Glutamatergic neuron (in vitro differentiated cells): Measurements from ENCODE around the gene HSD17B13. TPM values are rescaled to one million over a fixed set of nuclear protein-coding genes. Genes with fewer than 3 reads are reported as not detected.

Experiments used
- DNase-seq: peaks from one replicate; pipeline ENCODE4 v3.0.0; 2022
- H3K27ac Mint-ChIP-seq: one replicate; pipeline ENCODE4 v1.8.0; 2020; ENCODE audit warnings: mild to moderate bottlenecking, mixed read lengths, inconsistent platforms; ENCODE audit not compliant: unreplicated experiment
- H3K27me3 Mint-ChIP-seq: one replicate; pipeline ENCODE4 v1.8.0; 2020; ENCODE audit warnings: mild to moderate bottlenecking, moderate library complexity, mixed read lengths, inconsistent platforms; ENCODE audit not compliant: unreplicated experiment
- H3K36me3 Mint-ChIP-seq: one replicate; pipeline ENCODE4 v1.8.0; 2020; ENCODE audit warnings: mild to moderate bottlenecking, mixed read lengths, inconsistent platforms; ENCODE audit not compliant: unreplicated experiment
- H3K4me1 Mint-ChIP-seq: one replicate; pipeline ENCODE4 v1.8.0; 2020; ENCODE audit warnings: mild to moderate bottlenecking, low read depth, mixed read lengths, inconsistent platforms; ENCODE audit not compliant: unreplicated experiment
- H3K4me3 Mint-ChIP-seq: one replicate; pipeline ENCODE4 v1.8.0; 2020; ENCODE audit warnings: mild to moderate bottlenecking, mixed read lengths, inconsistent platforms; ENCODE audit not compliant: unreplicated experiment
- H3K9me3 Mint-ChIP-seq: one replicate; pipeline ENCODE4 v1.8.0; 2020; ENCODE audit warnings: mild to moderate bottlenecking, moderate library complexity, mixed read lengths, inconsistent platforms; ENCODE audit not compliant: unreplicated experiment
- total RNA-seq: library from RNA; stranded (reverse); fragmentation: NEBNext Ultra II Directional; extraction: Animal tissue kit (Norgen Biotek cat#: 25700); gene quantifications from one replicate; pipeline ENCODE4 v1.2.1, GENCODE V29; 2021; ENCODE audit not compliant: unreplicated experiment
- TF ChIP-seq, protein P1 (sequence below): fragments of 200-600 bp; sonication (generic); IDR thresholded peaks from one replicate; pipeline ENCODE4 v1.5.0; 2021; ENCODE audit not compliant: partially characterized antibody, unreplicated experiment

The HSD17B13 gene
- total RNA-seq, 1 donor from 2014 or later: 0.25 TPM

- H3K27ac Mint-ChIP-seq: no peak overlapping the region
Observed at GRCh38 chr4:87281603-87282002, 41.1 kb downstream of the HSD17B13 start.

GRCh38 chr4:87278335-87278794 is 44.3 kb downstream of the HSD17B13 start:
- Mint-ChIP-seq H3K27ac (no peak overlapping the region), H3K4me3 (no peak overlapping the region), H3K4me1 (no peaks in the 10 kb centered on the region), H3K36me3 (no peaks in the 10 kb centered on the region), H3K27me3 (no peaks in the 10 kb centered on the region), H3K9me3 (peaks cover 2% of the 10 kb centered on the region)
- TF ChIP-seq, protein P1, sequence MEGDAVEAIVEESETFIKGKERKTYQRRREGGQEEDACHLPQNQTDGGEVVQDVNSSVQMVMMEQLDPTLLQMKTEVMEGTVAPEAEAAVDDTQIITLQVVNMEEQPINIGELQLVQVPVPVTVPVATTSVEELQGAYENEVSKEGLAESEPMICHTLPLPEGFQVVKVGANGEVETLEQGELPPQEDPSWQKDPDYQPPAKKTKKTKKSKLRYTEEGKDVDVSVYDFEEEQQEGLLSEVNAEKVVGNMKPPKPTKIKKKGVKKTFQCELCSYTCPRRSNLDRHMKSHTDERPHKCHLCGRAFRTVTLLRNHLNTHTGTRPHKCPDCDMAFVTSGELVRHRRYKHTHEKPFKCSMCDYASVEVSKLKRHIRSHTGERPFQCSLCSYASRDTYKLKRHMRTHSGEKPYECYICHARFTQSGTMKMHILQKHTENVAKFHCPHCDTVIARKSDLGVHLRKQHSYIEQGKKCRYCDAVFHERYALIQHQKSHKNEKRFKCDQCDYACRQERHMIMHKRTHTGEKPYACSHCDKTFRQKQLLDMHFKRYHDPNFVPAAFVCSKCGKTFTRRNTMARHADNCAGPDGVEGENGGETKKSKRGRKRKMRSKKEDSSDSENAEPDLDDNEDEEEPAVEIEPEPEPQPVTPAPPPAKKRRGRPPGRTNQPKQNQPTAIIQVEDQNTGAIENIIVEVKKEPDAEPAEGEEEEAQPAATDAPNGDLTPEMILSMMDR: no peak
- no peak for DNase-seq

More at GRCh38 chr4:87281603-87282002, 41.1 kb downstream of the HSD17B13 start:
- no peak overlapping the region for H3K4me3 Mint-ChIP-seq
- H3K4me1 Mint-ChIP-seq: no peaks in the 10 kb centered on the region
- H3K9me3 Mint-ChIP-seq: peaks cover 2% of the 10 kb centered on the region
- H3K36me3 Mint-ChIP-seq: peaks cover 6% of the 10 kb centered on the region
- TF ChIP-seq, protein P1: no peak
- no peaks in the 10 kb centered on the region for H3K27me3 Mint-ChIP-seq
- no peak for DNase-seq

GRCh38 chr4:87275311-87275710 is 47.4 kb downstream of the HSD17B13 start:
- Mint-ChIP-seq H3K4me1 (no peaks in the 10 kb centered on the region), H3K4me3 (no peak overlapping the region), H3K36me3 (no peaks in the 10 kb centered on the region), H3K27ac (no peak overlapping the region), H3K9me3 (no peaks in the 10 kb centered on the region), H3K27me3 (no peaks in the 10 kb centered on the region)
- no peak for DNase-seq
- TF ChIP-seq, protein P1: no peak

- TF ChIP-seq, protein P1: no peak
- Mint-ChIP-seq H3K27ac (no peak overlapping the region), H3K9me3 (no peaks in the 10 kb centered on the region), H3K4me1 (no peaks in the 10 kb centered on the region), H3K36me3 (no peaks in the 10 kb centered on the region), H3K27me3 (no peaks in the 10 kb centered on the region), H3K4me3 (no peak overlapping the region)
- no peak for DNase-seq
Observed at GRCh38 chr4:87274803-87275202, 47.9 kb downstream of the HSD17B13 start.

- TF ChIP-seq, protein P1: no peak
- Mint-ChIP-seq H3K4me1 (no peaks in the 10 kb centered on the region), H3K36me3 (no peaks in the 10 kb centered on the region), H3K27ac (no peak overlapping the region), H3K4me3 (no peak overlapping the region), H3K27me3 (no peaks in the 10 kb centered on the region), H3K9me3 (no peaks in the 10 kb centered on the region)
- DNase-seq: no peak
Observed at GRCh38 chr4:87274327-87274726, 48.4 kb downstream of the HSD17B13 start.
